GM21529 (cell line): ENCODE data around the gene EIF3K.

ENCODE experiments used
- ATAC-seq: cut with Tn5 transposase; IDR thresholded peaks from one replicate; pipeline ENCODE4 v1.9.1; 2021; ENCODE audit not compliant: unreplicated experiment

The EIF3K gene

GRCh38 chr19:38665219-38665931, 46.4 kb downstream of the EIF3K start:
- no peak for ATAC-seq

GRCh38 chr19:38665950-38666662, 47.1 kb downstream of the EIF3K start:
- ATAC-seq, result no peak

GRCh38 chr19:38666663-38667511, 47.9 kb downstream of the EIF3K start:
- no peak for ATAC-seq

GRCh38 chr19:38667661-38668171, 48.7 kb downstream of the EIF3K start:
- ATAC-seq, result no peak

GRCh38 chr19:38669552-38669951, 50.6 kb downstream of the EIF3K start:
- ATAC-seq, result no peak

- ATAC-seq, result no peak
Observed at GRCh38 chr19:38670921-38671398, 52.0 kb downstream of the EIF3K start.

GRCh38 chr19:38671654-38672053, 52.7 kb downstream of the EIF3K start:
- ATAC-seq, result no peak

- no peak for ATAC-seq
Observed at GRCh38 chr19:38673030-38673429, 54.0 kb downstream of the EIF3K start.

- no peak for ATAC-seq
Observed at GRCh38 chr19:38674388-38675171, 55.6 kb downstream of the EIF3K start.

GRCh38 chr19:38675611-38676010, 56.6 kb downstream of the EIF3K start:
- no peak for ATAC-seq

- ATAC-seq, result no peak
Observed at GRCh38 chr19:38676023-38676877, 57.3 kb downstream of the EIF3K start.

GRCh38 chr19:38676878-38677646, 58.1 kb downstream of the EIF3K start:
- no peak for ATAC-seq

GRCh38 chr19:38678217-38678890, 59.4 kb downstream of the EIF3K start:
- ATAC-seq, result no peak

- ATAC-seq, result no peak
Observed at GRCh38 chr19:38678891-38679494, 60.0 kb downstream of the EIF3K start.

GRCh38 chr19:38679839-38680238, 60.9 kb downstream of the EIF3K start:
- ATAC-seq, result no peak

- ATAC-seq, result no peak
Observed at GRCh38 chr19:38682195-38682867, 63.3 kb downstream of the EIF3K start.

GRCh38 chr19:38682872-38683392, 63.9 kb downstream of the EIF3K start:
- ATAC-seq, result no peak
